ENCODE results near the gene CHRNA5. TPM values are rescaled to one million over a fixed set of nuclear protein-coding genes. Genes with fewer than 3 reads are reported as not detected.
A peak's percentile ranks its signal among the peaks of the same experiment; 100 is the strongest.
"Not testable (repeated sequence)": the region's sequence is repeated elsewhere in the genome, so short reads cannot be mapped to it uniquely, and the experiment has no call there.

The CHRNA5 gene
- 1 to 10 TPM in 1 of 2 donors, under 1 TPM in 1; 0.99 to 1.7 TPM for total RNA-seq
- polyA plus RNA-seq (ENCODE audit: insufficient read length in 2 of 2), result 1 to 10 TPM; 2.6 to 2.9 TPM
- long read RNA-seq, donor 1, result 0 reads
- long read RNA-seq, donor 2, partial matches to known transcripts, result 0 of 2 reads
- long read RNA-seq, donor 2, other reads (novel, unspliced or antisense), result 0 of 2 reads
- long read RNA-seq, donor 3, partial matches to known transcripts, result 0 of 1 reads
- long read RNA-seq, donor 3, other reads (novel, unspliced or antisense), result 0 of 1 reads
- long read RNA-seq, donor 4, result 0 reads

GRCh38 chr15:78565097-78565950 is at the start of gene CHRNA5:
Gene CHRNA5, plus strand, starts transcription at chr15:78565520. Its CDS starts 200 bp downstream, at chr15:78565720.
- H3K27ac ChIP-seq (ENCODE audit: low read depth, low read length), result no peak within 1 kb of the TSS
- H3K27me3 ChIP-seq (ENCODE audit: control insufficient read depth, insufficient read depth, low read length), result peaks cover 16% of the 10 kb centered on the region
- no peaks in the 10 kb centered on the region for H3K36me3 ChIP-seq (ENCODE audit: control insufficient read depth, insufficient read depth, low read length)
- H3K4me1 ChIP-seq (ENCODE audit: control insufficient read depth, insufficient read depth, low read length), result peaks cover 14% of the 10 kb centered on the region
- H3K4me3 ChIP-seq (ENCODE audit: low read depth, low read length), result peak within 1 kb of the TSS; percentile 48
- WGBS (ENCODE audit: insufficient coverage), result under 1% methylated on average over 72 of the region's 75 CpGs
- DNase-seq (ENCODE audit: low read depth in 4 of 6, low spot score in 6 of 6), result peak in 5 of 6 donors; percentile 27 to 94 (median 59)
- no peaks in the 10 kb centered on the region for H3K9me3 ChIP-seq (ENCODE audit: control insufficient read depth, insufficient read depth, low read length)

DNA sequence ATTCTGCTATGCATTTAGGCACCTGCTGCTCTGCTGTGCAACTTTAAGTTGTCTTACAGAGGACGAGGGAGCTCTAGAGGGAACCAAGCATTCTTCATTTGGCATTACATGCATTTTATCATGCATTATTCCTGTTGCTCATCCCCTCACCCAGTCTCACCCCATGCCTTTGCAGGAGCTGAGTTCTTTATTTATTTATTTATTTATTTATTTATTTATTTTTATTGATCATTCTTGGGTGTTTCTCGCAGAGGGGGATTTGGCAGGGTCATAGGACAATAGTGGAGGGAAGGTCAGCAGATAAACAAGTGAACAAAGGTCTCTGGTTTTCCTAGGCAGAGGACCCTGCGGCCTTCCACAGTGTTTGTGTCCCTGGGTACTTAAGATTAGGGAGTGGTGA is 45.3 kb upstream of the CHRNA5 start:
- H3K4me3 ChIP-seq (ENCODE audit: low read depth, low read length); DNase-seq (ENCODE audit: low read depth in 4 of 6, low spot score in 6 of 6); H3K9me3 ChIP-seq (ENCODE audit: control insufficient read depth, insufficient read depth, low read length); H3K27ac ChIP-seq (ENCODE audit: low read depth, low read length); H3K36me3 ChIP-seq (ENCODE audit: control insufficient read depth, insufficient read depth, low read length); H3K27me3 ChIP-seq (ENCODE audit: control insufficient read depth, insufficient read depth, low read length); H3K4me1 ChIP-seq (ENCODE audit: control insufficient read depth, insufficient read depth, low read length): not testable (repeated sequence)
- no CpG with 5 or more reads among the region's 3 CpGs for WGBS (ENCODE audit: insufficient coverage)

- H3K27ac ChIP-seq (ENCODE audit: low read depth, low read length), result no peak overlapping the region
- 96% methylated on average over 4 of the region's 5 CpGs for WGBS (ENCODE audit: insufficient coverage)
These were observed 41.1 kb upstream of the CHRNA5 start for GRCh38 chr15:78524230-78524629.

DNA sequence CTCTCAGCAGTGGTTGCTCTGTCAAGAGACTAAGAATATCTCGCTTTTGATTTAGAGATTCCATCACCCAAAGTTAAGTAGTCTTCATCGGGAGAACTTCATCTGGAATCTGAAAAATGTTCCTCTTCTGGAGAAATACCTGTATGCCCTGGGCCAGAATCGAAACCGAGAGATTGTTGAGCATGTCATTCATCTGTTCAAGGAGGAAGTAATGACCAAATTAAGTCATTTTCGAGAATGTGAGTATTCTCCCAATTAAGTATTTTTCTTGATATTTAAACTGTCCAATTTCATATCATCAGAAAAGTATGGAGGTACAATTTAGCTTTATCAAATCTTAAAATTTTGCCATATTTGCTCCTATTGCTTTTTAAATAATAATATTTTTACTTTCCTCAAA is 38.0 kb upstream of the CHRNA5 start:
- Histone ChIP-seq H3K4me3 (ENCODE audit: low read depth, low read length) (no peak overlapping the region), H3K27me3 (ENCODE audit: control insufficient read depth, insufficient read depth, low read length) (no peaks in the 10 kb centered on the region), H3K9me3 (ENCODE audit: control insufficient read depth, insufficient read depth, low read length) (peaks cover 3% of the 10 kb centered on the region), H3K4me1 (ENCODE audit: control insufficient read depth, insufficient read depth, low read length) (no peaks in the 10 kb centered on the region), H3K27ac (ENCODE audit: low read depth, low read length) (no peak overlapping the region), H3K36me3 (ENCODE audit: control insufficient read depth, insufficient read depth, low read length) (no peaks in the 10 kb centered on the region)
- DNase-seq (ENCODE audit: low read depth in 4 of 6, low spot score in 6 of 6), result no peak
- WGBS (ENCODE audit: insufficient coverage), result 100% methylated on average over 1 of the region's 5 CpGs

More at GRCh38 chr15:78524230-78524629, 41.1 kb upstream of the CHRNA5 start:
- Histone ChIP-seq H3K36me3 (ENCODE audit: control insufficient read depth, insufficient read depth, low read length) (no peaks in the 10 kb centered on the region), H3K27me3 (ENCODE audit: control insufficient read depth, insufficient read depth, low read length) (no peaks in the 10 kb centered on the region), H3K4me1 (ENCODE audit: control insufficient read depth, insufficient read depth, low read length) (no peaks in the 10 kb centered on the region), H3K4me3 (ENCODE audit: low read depth, low read length) (no peak overlapping the region), H3K9me3 (ENCODE audit: control insufficient read depth, insufficient read depth, low read length) (peaks cover 3% of the 10 kb centered on the region)
- no peak for DNase-seq (ENCODE audit: low read depth in 4 of 6, low spot score in 6 of 6)

DNA sequence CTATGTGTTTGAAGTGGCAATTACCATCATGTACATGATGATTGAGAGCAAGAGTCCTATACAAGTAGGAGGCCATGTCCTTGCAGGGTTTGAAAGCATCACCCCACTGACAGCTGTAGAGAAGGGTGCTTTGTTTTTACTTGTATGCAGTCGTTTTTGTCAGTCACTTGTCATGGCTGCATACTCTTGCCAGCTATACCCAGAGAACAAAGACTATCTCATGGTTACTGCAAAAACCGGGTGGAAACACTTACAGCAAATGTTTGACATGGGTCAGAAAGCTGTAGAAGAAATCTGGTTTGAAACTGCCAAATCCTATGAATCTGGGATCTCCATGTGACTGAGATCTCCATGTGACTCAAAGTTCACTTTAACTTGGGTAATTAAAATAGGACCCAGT is 32.0 kb upstream of the CHRNA5 start:
- Histone ChIP-seq H3K27ac (ENCODE audit: low read depth, low read length) (peak overlapping the region; percentile 30), H3K36me3 (ENCODE audit: control insufficient read depth, insufficient read depth, low read length) (no peaks in the 10 kb centered on the region), H3K4me1 (ENCODE audit: control insufficient read depth, insufficient read depth, low read length) (no peaks in the 10 kb centered on the region), H3K27me3 (ENCODE audit: control insufficient read depth, insufficient read depth, low read length) (no peaks in the 10 kb centered on the region), H3K9me3 (ENCODE audit: control insufficient read depth, insufficient read depth, low read length) (no peaks in the 10 kb centered on the region), H3K4me3 (ENCODE audit: low read depth, low read length) (no peak overlapping the region)
- DNase-seq (ENCODE audit: low read depth in 4 of 6, low spot score in 6 of 6), result peak in 2 of 6 donors; percentile 3 to 25
- WGBS (ENCODE audit: insufficient coverage), result 20% methylated on average over 1 of the region's 2 CpGs

DNA sequence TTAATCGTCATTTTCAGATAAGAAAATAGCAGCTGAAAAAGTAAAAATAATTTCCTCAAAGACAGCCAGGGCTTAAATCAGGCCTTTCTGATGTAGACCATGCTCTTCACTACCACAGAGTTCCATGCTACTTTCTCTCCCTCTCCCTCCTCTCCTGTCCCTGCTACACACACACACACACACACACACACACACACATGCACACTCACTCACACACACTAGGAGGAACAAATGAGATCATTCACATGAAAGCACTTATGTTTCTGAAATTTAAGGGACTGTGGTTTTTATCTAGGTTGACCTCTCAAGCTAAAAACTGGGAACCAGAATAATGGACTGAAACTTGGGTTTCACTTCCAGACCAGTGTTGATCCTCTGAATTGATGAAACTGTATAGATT is 29.2 kb upstream of the CHRNA5 start:
- H3K9me3 ChIP-seq (ENCODE audit: control insufficient read depth, insufficient read depth, low read length), result no peaks in the 10 kb centered on the region
- WGBS (ENCODE audit: insufficient coverage), result no CpG with 5 or more reads among the region's 1 CpG
- no peaks in the 10 kb centered on the region for H3K27me3 ChIP-seq (ENCODE audit: control insufficient read depth, insufficient read depth, low read length)
- peaks cover 6% of the 10 kb centered on the region for H3K4me1 ChIP-seq (ENCODE audit: control insufficient read depth, insufficient read depth, low read length)
- no peaks in the 10 kb centered on the region for H3K36me3 ChIP-seq (ENCODE audit: control insufficient read depth, insufficient read depth, low read length)
- no peak for DNase-seq (ENCODE audit: low read depth in 4 of 6, low spot score in 6 of 6)
- no peak overlapping the region for H3K4me3 ChIP-seq (ENCODE audit: low read depth, low read length)
- H3K27ac ChIP-seq (ENCODE audit: low read depth, low read length), result no peak overlapping the region

- no peak overlapping the region for H3K4me3 ChIP-seq (ENCODE audit: low read depth, low read length)
- H3K27ac ChIP-seq (ENCODE audit: low read depth, low read length), result no peak overlapping the region
- H3K9me3 ChIP-seq (ENCODE audit: control insufficient read depth, insufficient read depth, low read length), result no peaks in the 10 kb centered on the region
- WGBS (ENCODE audit: insufficient coverage), result 79% methylated on average over 3 of the region's 5 CpGs
- DNase-seq (ENCODE audit: low read depth in 4 of 6, low spot score in 6 of 6), result no peak
- no peaks in the 10 kb centered on the region for H3K36me3 ChIP-seq (ENCODE audit: control insufficient read depth, insufficient read depth, low read length)
- peaks cover 7% of the 10 kb centered on the region for H3K4me1 ChIP-seq (ENCODE audit: control insufficient read depth, insufficient read depth, low read length)
- no peaks in the 10 kb centered on the region for H3K27me3 ChIP-seq (ENCODE audit: control insufficient read depth, insufficient read depth, low read length)
These were observed 27.9 kb upstream of the CHRNA5 start for GRCh38 chr15:78537266-78537905.

DNA sequence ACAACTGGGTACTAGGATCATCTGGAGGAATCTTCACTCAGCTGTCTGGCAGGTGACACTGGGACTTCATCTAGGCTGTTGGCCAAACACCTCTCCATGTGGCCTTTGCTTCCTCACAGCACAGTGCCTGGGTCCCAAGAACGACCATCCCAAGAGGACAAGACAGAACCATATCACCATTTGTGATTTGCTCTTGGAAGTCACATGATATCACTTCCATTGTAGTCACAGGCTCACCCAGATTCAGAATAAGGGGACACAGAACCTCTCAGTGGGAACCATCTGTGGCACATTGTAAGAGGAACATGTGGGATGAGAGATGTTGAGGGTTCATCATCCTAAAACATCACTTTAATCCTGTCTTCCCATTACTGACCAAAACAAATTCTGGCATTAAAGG is 27.0 kb upstream of the CHRNA5 start:
- H3K4me1 ChIP-seq (ENCODE audit: control insufficient read depth, insufficient read depth, low read length), result peaks cover 7% of the 10 kb centered on the region
- H3K9me3 ChIP-seq (ENCODE audit: control insufficient read depth, insufficient read depth, low read length), result no peaks in the 10 kb centered on the region
- no peaks in the 10 kb centered on the region for H3K27me3 ChIP-seq (ENCODE audit: control insufficient read depth, insufficient read depth, low read length)
- no peak overlapping the region for H3K27ac ChIP-seq (ENCODE audit: low read depth, low read length)
- no peak for DNase-seq (ENCODE audit: low read depth in 4 of 6, low spot score in 6 of 6)
- peaks cover 5% of the 10 kb centered on the region for H3K36me3 ChIP-seq (ENCODE audit: control insufficient read depth, insufficient read depth, low read length)
- H3K4me3 ChIP-seq (ENCODE audit: low read depth, low read length), result no peak overlapping the region
- WGBS (ENCODE audit: insufficient coverage), result 57% methylated on average over 1 of the region's 1 CpG

GRCh38 chr15:78539464-78540140 is 25.7 kb upstream of the CHRNA5 start:
- Histone ChIP-seq H3K4me3 (ENCODE audit: low read depth, low read length) (peak overlapping the region; percentile 94), H3K27ac (ENCODE audit: low read depth, low read length) (peak overlapping the region; percentile 98)
- WGBS (ENCODE audit: insufficient coverage), result 72% methylated on average over 5 of the region's 18 CpGs
- H3K27me3 ChIP-seq (ENCODE audit: control insufficient read depth, insufficient read depth, low read length); DNase-seq (ENCODE audit: low read depth in 4 of 6, low spot score in 6 of 6); H3K4me1 ChIP-seq (ENCODE audit: control insufficient read depth, insufficient read depth, low read length); H3K9me3 ChIP-seq (ENCODE audit: control insufficient read depth, insufficient read depth, low read length); H3K36me3 ChIP-seq (ENCODE audit: control insufficient read depth, insufficient read depth, low read length): not testable (repeated sequence)

Measured in spinal cord (tissue), 10 donors.